Type B pancreatic cell (in vitro differentiated cells): ENCODE results near the gene CKS1B. TPM values are rescaled to one million over a fixed set of nuclear protein-coding genes. Genes with fewer than 3 reads are reported as not detected.

Experiments used
- DNase-seq: peaks from one replicate; pipeline ENCODE4 v3.0.0; 2021; ENCODE audit warnings: mixed read lengths; ENCODE audit not compliant: unreplicated experiment; ENCODE audit errors: extremely low spot score
- H3K27ac Mint-ChIP-seq: 2 replicates; pipeline ENCODE4 v1.8.0; 2021; ENCODE audit warnings: mild to moderate bottlenecking, mixed read lengths
- H3K27me3 Mint-ChIP-seq: 2 replicates; pipeline ENCODE4 v1.8.0; 2021; ENCODE audit warnings: mixed read lengths
- H3K36me3 Mint-ChIP-seq: 2 replicates; pipeline ENCODE4 v1.8.0; 2021; ENCODE audit warnings: mixed read lengths
- H3K4me1 Mint-ChIP-seq: one replicate; pipeline ENCODE4 v1.8.0; 2021; ENCODE audit warnings: mixed read lengths; ENCODE audit not compliant: unreplicated experiment
- H3K4me3 Mint-ChIP-seq: 2 replicates; pipeline ENCODE4 v1.8.0; 2021; ENCODE audit warnings: mild to moderate bottlenecking, mixed read lengths
- H3K9me3 Mint-ChIP-seq: 2 replicates; pipeline ENCODE4 v1.8.0; 2021; ENCODE audit warnings: mixed read lengths
- CTCF ChIP-seq: fragments of 200-600 bp; sonication (generic); conservative IDR thresholded peaks from 2 replicates; pipeline ENCODE4 v1.5.0; 2021; ENCODE audit warnings: antibody characterized with exemption, mild to moderate bottlenecking
- total RNA-seq: library from RNA; stranded (reverse); gene quantifications from 2 replicates; pipeline ENCODE4 v1.2.1, GENCODE V29; 2021; ENCODE audit warnings: low replicate concordance

Gene CKS1B
- total RNA-seq, 1 donor from 2014 or later = 119 TPM

DNA sequence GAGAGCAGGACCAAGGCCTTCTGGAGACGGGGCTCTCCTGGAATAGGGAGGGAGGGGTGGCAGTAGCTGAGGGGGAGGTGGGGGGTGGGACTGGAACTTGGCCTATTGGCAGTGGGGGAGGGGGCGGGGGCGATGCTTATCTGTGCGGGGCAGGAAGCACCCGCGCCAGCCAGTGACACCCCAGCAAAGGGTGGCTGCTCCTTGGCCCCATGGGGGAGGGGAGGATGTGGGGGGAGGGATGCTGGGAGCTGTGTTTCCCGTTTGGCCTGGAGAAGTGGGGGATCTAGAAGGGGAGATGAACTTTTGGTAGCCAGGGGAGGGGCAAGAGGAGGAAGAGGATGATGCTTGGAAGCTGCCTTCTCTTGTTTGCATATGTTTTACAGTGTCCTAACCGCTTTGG is 39.2 kb downstream of the CKS1B start:
- no peak for TF ChIP-seq CTCF
- Mint-ChIP-seq H3K36me3 (no peaks in the 10 kb centered on the region), H3K4me1 (peaks cover 24% of the 10 kb centered on the region)

DNA sequence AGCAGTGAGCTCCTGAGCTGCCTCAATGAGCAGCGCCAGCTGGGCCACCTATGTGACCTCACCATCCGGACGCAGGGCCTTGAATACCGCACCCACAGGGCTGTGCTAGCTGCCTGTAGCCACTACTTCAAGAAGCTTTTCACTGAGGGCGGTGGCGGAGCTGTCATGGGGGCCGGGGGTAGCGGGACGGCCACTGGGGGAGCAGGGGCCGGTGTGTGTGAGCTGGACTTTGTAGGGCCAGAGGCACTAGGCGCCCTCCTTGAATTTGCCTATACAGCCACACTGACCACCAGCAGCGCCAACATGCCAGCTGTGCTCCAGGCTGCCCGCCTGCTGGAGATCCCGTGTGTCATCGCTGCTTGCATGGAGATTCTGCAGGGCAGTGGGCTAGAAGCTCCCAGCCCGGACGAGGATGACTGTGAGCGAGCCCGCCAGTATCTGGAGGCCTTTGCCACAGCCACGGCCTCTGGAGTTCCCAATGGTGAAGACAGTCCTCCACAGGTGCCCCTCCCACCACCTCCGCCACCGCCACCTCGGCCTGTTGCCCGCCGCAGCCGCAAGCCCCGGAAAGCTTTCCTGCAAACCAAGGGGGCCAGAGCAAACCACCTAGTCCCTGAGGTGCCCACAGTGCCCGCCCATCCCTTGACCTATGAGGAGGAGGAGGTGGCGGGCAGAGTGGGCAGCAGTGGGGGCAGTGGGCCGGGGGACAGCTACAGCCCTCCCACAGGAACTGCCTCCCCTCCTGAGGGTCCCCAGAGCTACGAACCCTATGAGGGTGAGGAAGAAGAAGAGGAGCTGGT is 40.4 kb downstream of the CKS1B start:
- no peak for DNase-seq
- no peaks in the 10 kb centered on the region for H3K27me3 Mint-ChIP-seq
- H3K4me1 Mint-ChIP-seq = peaks cover 33% of the 10 kb centered on the region
- no peak for TF ChIP-seq CTCF
- no peaks in the 10 kb centered on the region for H3K9me3 Mint-ChIP-seq
- H3K27ac Mint-ChIP-seq = no peak overlapping the region
- H3K4me3 Mint-ChIP-seq = no peak overlapping the region
- H3K36me3 Mint-ChIP-seq = no peaks in the 10 kb centered on the region

More for the DNA sequence above, 39.2 kb downstream of the CKS1B start:
- H3K4me3 Mint-ChIP-seq = no peak overlapping the region
- H3K27me3 Mint-ChIP-seq = no peaks in the 10 kb centered on the region
- H3K9me3 Mint-ChIP-seq = no peaks in the 10 kb centered on the region
- H3K27ac Mint-ChIP-seq = no peak overlapping the region
- DNase-seq = no peak

DNA sequence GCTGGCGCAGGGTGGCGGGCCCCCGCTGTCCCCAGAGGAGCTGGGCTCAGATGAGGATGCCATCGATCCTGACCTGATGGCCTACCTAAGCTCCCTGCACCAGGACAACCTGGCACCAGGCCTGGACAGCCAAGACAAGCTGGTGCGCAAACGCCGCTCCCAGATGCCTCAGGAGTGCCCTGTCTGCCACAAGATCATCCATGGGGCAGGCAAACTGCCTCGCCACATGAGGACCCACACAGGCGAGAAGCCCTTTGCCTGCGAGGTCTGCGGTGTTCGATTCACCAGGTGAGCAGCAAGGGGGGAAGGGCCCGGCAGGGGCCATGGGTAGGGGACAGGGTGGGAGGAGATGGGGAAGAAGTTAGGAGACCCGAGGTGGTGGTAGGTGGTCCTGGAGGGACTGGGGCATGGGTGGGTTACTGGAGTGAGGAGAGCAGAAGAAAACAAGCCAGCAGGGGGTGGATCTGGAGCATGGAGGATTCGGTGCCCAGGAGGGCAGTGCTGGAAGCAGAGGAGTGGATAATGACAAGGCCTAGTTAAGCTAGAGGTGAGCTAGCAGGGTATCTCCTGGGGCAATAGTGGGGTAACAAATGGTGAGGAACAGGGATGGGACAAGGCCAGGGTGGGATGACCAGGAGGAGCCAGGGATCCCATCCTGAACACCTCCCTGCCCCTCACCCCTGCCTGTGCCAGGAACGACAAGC is 41.2 kb downstream of the CKS1B start:
- Mint-ChIP-seq H3K9me3 (no peaks in the 10 kb centered on the region), H3K27me3 (no peaks in the 10 kb centered on the region), H3K4me3 (no peak overlapping the region), H3K27ac (peak overlapping the region; percentile 86), H3K36me3 (no peaks in the 10 kb centered on the region), H3K4me1 (peaks cover 34% of the 10 kb centered on the region)
- DNase-seq = no peak
- TF ChIP-seq CTCF = no peak

- Mint-ChIP-seq H3K27me3 (no peaks in the 10 kb centered on the region), H3K4me1 (peaks cover 31% of the 10 kb centered on the region), H3K36me3 (no peaks in the 10 kb centered on the region), H3K27ac (peak overlapping the region; percentile 86), H3K4me3 (no peak overlapping the region), H3K9me3 (no peaks in the 10 kb centered on the region)
- TF ChIP-seq CTCF = no peak
- DNase-seq = no peak
Measured at GRCh38 chr1:155016231-155016831, 41.9 kb downstream of the CKS1B start.

DNA sequence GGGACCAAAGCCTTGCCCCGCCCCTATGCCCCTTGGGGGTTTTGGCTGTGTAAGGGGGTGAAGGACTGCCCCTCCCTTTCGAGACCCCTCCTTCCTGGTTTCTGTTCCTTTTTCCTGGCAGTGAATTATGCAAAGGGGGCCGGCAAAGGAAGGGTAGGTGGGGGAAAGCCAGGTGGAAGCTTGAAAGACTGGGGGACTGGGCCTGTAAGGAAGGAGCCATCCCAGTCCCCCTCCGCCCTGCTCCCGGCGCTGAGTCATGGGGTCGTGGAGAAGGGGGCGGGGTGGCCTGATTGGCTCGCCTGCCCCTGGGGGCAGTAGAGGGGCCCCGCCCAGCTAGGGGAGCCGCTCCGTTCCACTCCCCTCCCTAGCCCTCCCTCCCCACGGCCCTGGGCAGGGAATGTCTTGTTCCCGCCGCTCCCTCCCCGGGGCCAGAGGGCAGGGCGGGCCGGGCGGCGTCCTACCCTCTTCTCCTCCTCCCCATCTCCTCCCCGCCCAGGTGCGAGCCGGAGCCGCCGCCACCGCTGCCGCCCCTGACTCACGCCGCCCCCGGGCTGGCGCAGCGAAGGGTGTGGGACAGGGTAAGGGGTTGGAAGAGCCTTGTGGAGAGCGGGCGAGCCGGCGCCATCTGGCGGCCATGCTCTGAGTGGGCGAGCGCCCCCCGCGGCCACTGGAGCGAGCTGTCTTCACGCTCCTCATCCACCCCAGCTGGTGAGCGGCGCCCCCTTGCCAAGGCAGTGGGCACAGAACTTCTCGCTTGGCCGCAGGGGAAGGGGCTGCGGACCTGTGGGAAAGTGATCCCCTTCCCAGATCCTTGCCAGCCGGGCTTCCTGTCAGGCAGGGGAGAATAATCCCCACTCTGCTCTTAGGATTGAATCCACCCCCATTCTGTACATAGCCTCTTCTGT is 42.8 kb downstream of the CKS1B start:
- peak; percentile 99 for TF ChIP-seq CTCF
- H3K27ac Mint-ChIP-seq = peak overlapping the region; percentile 86
- H3K36me3 Mint-ChIP-seq = no peaks in the 10 kb centered on the region
- peak overlapping the region; percentile 68 for H3K4me3 Mint-ChIP-seq
- no peaks in the 10 kb centered on the region for H3K9me3 Mint-ChIP-seq
- H3K4me1 Mint-ChIP-seq = peaks cover 30% of the 10 kb centered on the region
- no peaks in the 10 kb centered on the region for H3K27me3 Mint-ChIP-seq
- peak; percentile 94 for DNase-seq
